Liver (tissue), 9 donors: ENCODE results near the gene PAPOLB. TPM values are rescaled to one million over a fixed set of nuclear protein-coding genes. Genes with fewer than 3 reads are reported as not detected.

Experiments used
- DNase-seq: peaks from one replicate; pipeline ENCODE4 v3.0.0-alpha.2; 2017; ENCODE audit warnings: low spot score
- H3K27ac ChIP-seq, 2 donors: one replicate each; pipeline ENCODE4 v1.7.0; 2013; ENCODE audit warnings: inconsistent platforms in 2 of 2, low read length in 2 of 2, control low read depth in 1 of 2, low read depth in 1 of 2, mild to moderate bottlenecking in 1 of 2
- H3K27me3 ChIP-seq, 4 donors: one replicate each; pipeline versions ENCODE4 v1.6.1 to v1.7.0; 2013; ENCODE audit warnings: low read length in 3 of 4, inconsistent platforms in 1 of 4, mild to moderate bottlenecking in 1 of 4, moderate library complexity in 1 of 4; ENCODE audit not compliant: control insufficient read depth in 4 of 4, insufficient read depth in 4 of 4
- H3K36me3 ChIP-seq, 4 donors: one replicate each; pipeline versions ENCODE4 v1.6.1 to v1.7.0; 2013; ENCODE audit warnings: low read length in 3 of 4, mild to moderate bottlenecking in 3 of 4, low read depth in 1 of 4, moderate library complexity in 1 of 4; ENCODE audit not compliant: control insufficient read depth in 4 of 4, insufficient read depth in 3 of 4
- H3K4me1 ChIP-seq, 4 donors: one replicate each; pipeline versions ENCODE4 v1.6.1 to v1.7.0; 2013; ENCODE audit warnings: low read length in 3 of 4, mild to moderate bottlenecking in 3 of 4, moderate library complexity in 1 of 4; ENCODE audit not compliant: control insufficient read depth in 4 of 4, insufficient read depth in 4 of 4
- H3K4me3 ChIP-seq, 3 donors: one replicate each; pipeline versions ENCODE4 v1.6.1 to v1.7.0; 2013; ENCODE audit warnings: low read length in 3 of 3, control low read depth in 1 of 3, low read depth in 1 of 3, mild to moderate bottlenecking in 1 of 3
- H3K9ac ChIP-seq, 2 donors: one replicate each; pipeline ENCODE4 v1.7.0; 2013; ENCODE audit warnings: low read length in 2 of 2, mild to moderate bottlenecking in 2 of 2, moderate library complexity in 2 of 2, control low read depth in 1 of 2, low read depth in 1 of 2
- H3K9me3 ChIP-seq, 4 donors: one replicate each; pipeline versions ENCODE4 v1.6.1 to v1.7.0; 2013; ENCODE audit warnings: low read length in 3 of 4; ENCODE audit not compliant: control insufficient read depth in 4 of 4
- ATF3 ChIP-seq: IDR thresholded peaks from 2 replicates; pipeline ENCODE4 v1.6.1; 2016; ENCODE audit warnings: antibody characterized with exemption
- CTCF ChIP-seq: fragments of 150-350 bp; IDR thresholded peaks from 2 replicates; pipeline ENCODE4 v1.5.1; 2017; ENCODE audit warnings: improper control_type of control experiment, low read depth, low read length; ENCODE audit not compliant: missing input control
- FOXA1 ChIP-seq: IDR thresholded peaks from 2 replicates; pipeline ENCODE4 v1.6.1; 2016; ENCODE audit warnings: antibody characterized with exemption
- FOXA2 ChIP-seq: IDR thresholded peaks from 2 replicates; pipeline ENCODE4 v1.6.1; 2016; ENCODE audit warnings: antibody characterized with exemption
- GABPA ChIP-seq, 2 donors: IDR thresholded peaks in 1 of 2; conservative IDR thresholded peaks in 1 of 2; 2 replicates each; pipeline ENCODE4 v1.6.1; 2016; ENCODE audit warnings: antibody characterized with exemption in 2 of 2, mild to moderate bottlenecking in 1 of 2, moderate library complexity in 1 of 2
- JUND ChIP-seq, 2 donors: IDR thresholded peaks; 2 replicates each; pipeline ENCODE4 v1.6.1; 2016; ENCODE audit warnings: antibody characterized with exemption in 2 of 2
- MAX ChIP-seq: IDR thresholded peaks from 2 replicates; pipeline ENCODE4 v1.6.1; 2016; ENCODE audit warnings: antibody characterized with exemption
- NR2F2 ChIP-seq: IDR thresholded peaks from 2 replicates; pipeline ENCODE4 v1.6.1; 2016; ENCODE audit warnings: antibody characterized with exemption
- RAD21 ChIP-seq, 2 donors: IDR thresholded peaks; 2 replicates each; pipeline ENCODE4 v1.6.1; 2016; ENCODE audit warnings: antibody characterized with exemption in 2 of 2, mild to moderate bottlenecking in 2 of 2
- REST ChIP-seq: IDR thresholded peaks from 2 replicates; pipeline ENCODE4 v1.6.1; 2016; ENCODE audit warnings: antibody characterized with exemption, mild to moderate bottlenecking
- RXRA ChIP-seq, 2 donors: IDR thresholded peaks; 2 replicates each; pipeline ENCODE4 v1.6.1; 2017 to 2018; ENCODE audit warnings: antibody characterized with exemption in 2 of 2, mild to moderate bottlenecking in 1 of 2
- SP1 ChIP-seq: IDR thresholded peaks from 2 replicates; pipeline ENCODE4 v1.6.1; 2018; ENCODE audit warnings: antibody characterized with exemption, mild to moderate bottlenecking
- TAF1 ChIP-seq: conservative IDR thresholded peaks from 2 replicates; pipeline ENCODE4 v1.6.1; 2016; ENCODE audit warnings: antibody characterized with exemption, mild to moderate bottlenecking
- YY1 ChIP-seq: IDR thresholded peaks from 2 replicates; pipeline ENCODE4 v1.6.1; 2016; ENCODE audit warnings: antibody characterized with exemption, mild to moderate bottlenecking
- ZBTB33 ChIP-seq: IDR thresholded peaks from 2 replicates; pipeline ENCODE4 v1.6.1; 2016; ENCODE audit warnings: antibody characterized with exemption
- WGBS: extraction: QIAGEN DNeasy Blood & Tissue Kit; methylation state at CpG from one replicate; pipeline ENCODE4 v1.1.7; 2013; 5-methylcytosine and 5-hydroxymethylcytosine counted together
- polyA plus RNA-seq, 2 donors: library from polyadenylated mRNA; stranded (reverse) in 1 of 2; unstranded in 1 of 2; fragments of 200-250 nt in 1 of 2; fragments of >200 nt in 1 of 2; fragmentation: Nextera tagmentation in 1 of 2; extraction: Ambion mirVana in 1 of 2; gene quantifications; one replicate each; pipeline versions ENCODE4 v1.2.1 to v1.2.3, GENCODE V29; 2013 to 2015
- total RNA-seq, 2 donors: library from RNA; depleted of rRNA; stranded (reverse); fragments of >200 nt; gene quantifications; one replicate each; pipeline ENCODE4 v1.2.3, GENCODE V29; 2014
- donor health status: healthy.
- donor health status: healthy.
- donor health status: healthy.
- donor health status: healthy.
- donor health status: healthy.

The PAPOLB gene
- total RNA-seq, result under 1 TPM; 0.05 to 0.08 TPM
- polyA plus RNA-seq, result not detected

- Histone ChIP-seq H3K9me3 (peaks cover 0 to 9% (median 3%) of the 10 kb centered on the region in 4 donors), H3K27ac (no peak within 1 kb of the TSS), H3K9ac (no peak within 1 kb of the TSS), H3K27me3 (peaks cover 0 to 5% (median 0%) of the 10 kb centered on the region in 4 donors), H3K36me3 (no peaks in the 10 kb centered on the region), H3K4me1 (peaks cover 0 to 4% (median 0%) of the 10 kb centered on the region in 4 donors), H3K4me3 (peak within 1 kb of the TSS in 1 of 3 donors; percentile 31)
- WGBS, result 18% methylated on average over 46 of the region's 46 CpGs
- TF ChIP-seq FOXA1, result no peak
- no peak for TF ChIP-seq RXRA (IDR thresholded peaks at IDR 0.05)
- TF ChIP-seq CTCF, result no peak
- no peak for TF ChIP-seq GABPA (IDR thresholded peaks at IDR 0.05 in 1 of 2, conservative IDR thresholded peaks at IDR 0.05 in 1 of 2)
- no peak for TF ChIP-seq NR2F2
- TF ChIP-seq JUND (IDR thresholded peaks at IDR 0.05), result no peak
- no peak for TF ChIP-seq MAX
- no peak for TF ChIP-seq ZBTB33
- no peak for TF ChIP-seq ATF3
- no peak for TF ChIP-seq SP1
- no peak for TF ChIP-seq RAD21 (IDR thresholded peaks at IDR 0.05)
- no peak for TF ChIP-seq FOXA2
- TF ChIP-seq YY1, result no peak
- no peak for TF ChIP-seq REST
- no peak for DNase-seq
Observed at GRCh38 chr7:4861673-4862072, at the start of gene PAPOLB. TSS of gene PAPOLB (minus strand) at chr7:4862030. CDS start at chr7:4861810, 220 bp downstream.

- H3K36me3 ChIP-seq, result no peaks in the 10 kb centered on the region
- H3K4me1 ChIP-seq, result no peaks in the 10 kb centered on the region
- DNase-seq, result no peak
- H3K27me3 ChIP-seq, result no peaks in the 10 kb centered on the region
- peaks cover 0 to 2% (median 0%) of the 10 kb centered on the region in 4 donors for H3K9me3 ChIP-seq
- H3K9ac ChIP-seq, result no peak overlapping the region
- WGBS, result 88% methylated on average over 20 of the region's 20 CpGs
- H3K27ac ChIP-seq, result no peak overlapping the region
- no peak overlapping the region for H3K4me3 ChIP-seq
- TF ChIP-seq CTCF (no peak), GABPA (IDR thresholded peaks at IDR 0.05 in 1 of 2, conservative IDR thresholded peaks at IDR 0.05 in 1 of 2) (no peak), FOXA1 (no peak), RXRA (IDR thresholded peaks at IDR 0.05) (no peak), REST (no peak), TAF1 (no peak), MAX (no peak), YY1 (no peak)
Observed at GRCh38 chr7:4911111-4911828, 49.4 kb upstream of the PAPOLB start.
